COLO829 (cell line): ENCODE data around the gene ARL6IP6.

Experiments used
- DNase-seq: peaks from one replicate; pipeline ENCODE4 v3.0.0; 2012; ENCODE audit warnings: low spot score

Gene ARL6IP6

DNA sequence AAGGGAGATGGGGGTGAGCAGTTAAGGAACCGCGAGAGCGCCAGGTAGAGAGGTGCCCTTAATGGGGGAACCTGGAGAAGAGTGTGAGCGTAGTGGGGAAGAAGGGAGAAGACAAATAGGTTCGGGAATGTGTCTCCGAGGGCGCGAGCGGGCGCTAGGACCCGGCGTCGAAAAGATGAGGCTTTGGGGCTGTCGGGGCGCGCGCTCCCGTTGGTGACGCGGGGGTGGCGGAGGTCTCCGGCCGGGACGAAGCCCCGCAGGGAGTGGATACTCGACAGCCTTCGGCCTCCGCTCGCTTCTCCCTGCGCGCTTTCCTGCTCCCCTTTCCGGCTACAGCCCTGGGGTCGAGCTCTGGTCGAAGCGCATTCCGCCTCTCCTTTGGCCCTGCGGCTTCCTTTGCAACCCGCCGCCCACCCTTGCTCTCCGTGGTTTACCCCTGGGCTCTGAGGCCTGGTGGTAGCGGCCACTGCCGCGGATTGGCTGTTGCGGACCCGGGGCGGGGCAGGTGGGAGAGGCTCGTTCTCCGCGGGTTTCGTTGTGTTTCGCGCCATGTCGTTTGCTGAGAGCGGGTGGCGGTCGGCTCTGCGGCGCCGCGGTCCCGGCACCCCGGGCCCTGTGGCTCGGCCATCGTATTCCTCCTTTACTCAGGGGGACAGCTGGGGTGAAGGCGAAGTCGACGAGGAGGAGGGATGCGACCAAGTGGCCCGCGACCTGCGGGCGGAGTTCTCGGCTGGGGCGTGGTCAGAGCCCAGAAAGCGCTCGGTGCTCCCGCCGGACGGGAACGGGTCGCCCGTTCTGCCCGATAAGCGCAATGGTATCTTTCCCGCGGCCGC lies at the start of gene ARL6IP6:
ARL6IP6 (plus strand) TSS at position 545 of the 833 bp plus-strand sequence; CDS start at position 550, 5 bp downstream.
- DNase-seq, result peak; percentile 66

DNA sequence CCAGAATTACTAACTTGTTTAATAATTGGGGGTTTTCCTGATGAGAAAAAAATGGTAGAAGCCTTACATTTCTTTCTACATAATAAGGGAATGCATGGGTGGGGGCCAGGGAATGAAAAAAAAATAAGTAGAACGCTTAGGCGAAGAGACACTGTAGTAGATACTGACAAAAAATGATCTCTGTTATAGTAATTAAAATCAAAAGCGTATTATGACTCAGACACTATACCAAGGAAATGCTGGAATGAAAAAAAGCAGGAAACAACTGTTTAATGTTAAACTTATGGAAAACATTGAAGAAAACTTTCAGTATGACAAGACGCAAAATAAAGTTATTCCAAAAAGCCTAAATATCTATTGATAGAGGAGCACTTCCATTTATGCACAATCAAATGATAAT lies 44.1 kb upstream of the ARL6IP6 start:
- DNase-seq, result no peak

DNA sequence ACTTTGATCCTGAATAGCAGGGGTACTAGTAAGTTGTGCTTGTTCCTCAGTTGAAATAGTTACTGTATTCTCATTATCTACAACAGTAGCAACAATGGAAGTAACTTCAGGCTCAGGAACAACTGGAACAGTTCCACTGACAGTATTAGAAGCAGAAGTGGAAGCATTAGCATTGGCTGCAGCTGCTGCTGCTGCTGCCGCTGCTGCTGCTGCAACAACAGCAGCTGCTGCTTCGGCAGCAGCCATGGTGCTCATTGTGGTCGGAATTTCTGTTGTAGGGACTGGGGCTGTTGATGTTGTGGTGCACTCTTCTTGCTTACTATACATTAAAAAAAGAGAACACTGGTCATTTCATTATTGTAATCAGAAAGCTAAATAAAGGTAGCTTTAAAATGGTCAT lies 42.0 kb upstream of the ARL6IP6 start:
- no peak for DNase-seq

DNA sequence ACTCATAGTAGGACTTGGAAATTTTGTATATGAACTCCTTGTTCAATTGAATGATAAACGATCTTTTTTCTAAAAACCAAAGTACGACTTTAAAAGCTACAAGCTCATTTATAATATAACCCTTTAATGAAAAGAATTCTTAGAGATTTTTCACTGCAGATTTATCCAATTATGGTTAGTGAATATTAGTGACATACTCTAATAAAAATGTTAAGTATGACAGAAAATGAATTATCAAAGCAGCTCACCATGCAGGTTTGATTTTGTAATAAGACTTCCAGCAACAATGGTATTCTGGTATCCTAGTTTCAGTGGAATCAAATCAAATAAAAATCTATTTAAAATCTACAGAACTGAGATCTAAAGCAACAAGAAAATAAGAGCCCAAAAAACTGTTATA lies 39.6 kb upstream of the ARL6IP6 start:
- no peak for DNase-seq

DNA sequence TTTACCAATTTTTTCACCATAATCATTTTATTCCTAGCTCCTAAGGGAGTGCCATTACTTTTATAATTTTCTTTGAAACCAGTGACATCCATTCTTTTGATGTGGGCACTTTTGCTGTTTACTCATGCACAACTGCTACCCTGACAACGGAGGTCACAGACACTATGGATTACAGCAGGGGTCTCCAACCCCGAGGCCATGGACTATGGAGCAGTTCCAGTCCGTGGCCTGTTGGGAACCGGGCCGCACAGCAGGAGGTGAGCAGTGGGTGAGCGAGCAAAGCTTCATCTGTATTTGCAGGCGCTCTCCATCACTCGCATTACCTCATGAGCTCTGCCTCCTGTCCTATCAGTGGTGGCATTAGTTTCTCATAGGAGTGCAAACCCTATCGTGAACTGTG lies 35.8 kb upstream of the ARL6IP6 start:
- no peak for DNase-seq

DNA sequence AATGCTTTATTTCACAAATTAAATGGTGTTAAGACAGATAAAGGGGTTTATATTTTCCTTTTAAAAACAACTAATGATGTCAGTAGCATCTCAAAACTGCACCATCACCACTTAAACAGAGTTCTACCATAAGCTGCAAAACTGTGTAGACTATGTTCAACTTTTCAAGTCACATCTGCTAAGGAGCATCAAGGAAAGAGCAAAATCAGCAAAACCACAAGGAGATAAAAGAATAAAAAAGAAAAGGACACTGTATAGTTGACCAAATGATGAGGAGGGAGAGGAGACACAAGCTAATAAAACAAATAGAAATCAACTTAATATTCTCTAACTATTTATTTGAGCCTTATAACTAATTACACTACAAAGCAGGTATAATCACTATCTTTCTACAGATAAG lies 35.0 kb upstream of the ARL6IP6 start:
- no peak for DNase-seq

- peak; percentile 11 for DNase-seq
Observed at GRCh38 chr2:152686321-152686720, 32.1 kb upstream of the ARL6IP6 start.

GRCh38 chr2:152693033-152693432 lies 25.4 kb upstream of the ARL6IP6 start:
- no peak for DNase-seq

DNA sequence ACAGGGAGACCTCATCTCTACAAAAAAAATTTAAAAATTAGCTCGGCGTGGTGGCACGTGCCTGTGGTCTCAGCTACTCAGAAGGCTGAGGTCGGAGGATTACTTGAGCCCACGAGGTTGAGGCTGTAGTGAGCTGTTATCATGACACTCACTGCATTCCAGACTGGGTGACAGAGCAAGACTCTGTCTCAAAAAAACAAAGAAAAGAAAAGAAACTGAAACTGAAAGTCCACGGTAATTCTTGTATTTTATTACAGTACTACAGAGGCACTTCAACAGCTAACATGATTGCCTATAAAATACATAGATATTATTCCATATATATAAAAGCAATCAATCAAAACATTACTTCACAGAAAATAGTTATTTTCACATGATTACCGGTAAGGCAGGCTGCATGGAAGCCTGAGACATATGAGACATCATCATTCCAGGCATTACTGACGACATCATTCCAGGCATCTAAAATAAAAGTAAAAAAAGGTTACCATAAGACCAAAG lies 24.2 kb upstream of the ARL6IP6 start:
- DNase-seq, result peak; percentile 16

GRCh38 chr2:152695763-152696162 lies 22.7 kb upstream of the ARL6IP6 start:
- DNase-seq, result no peak

DNA sequence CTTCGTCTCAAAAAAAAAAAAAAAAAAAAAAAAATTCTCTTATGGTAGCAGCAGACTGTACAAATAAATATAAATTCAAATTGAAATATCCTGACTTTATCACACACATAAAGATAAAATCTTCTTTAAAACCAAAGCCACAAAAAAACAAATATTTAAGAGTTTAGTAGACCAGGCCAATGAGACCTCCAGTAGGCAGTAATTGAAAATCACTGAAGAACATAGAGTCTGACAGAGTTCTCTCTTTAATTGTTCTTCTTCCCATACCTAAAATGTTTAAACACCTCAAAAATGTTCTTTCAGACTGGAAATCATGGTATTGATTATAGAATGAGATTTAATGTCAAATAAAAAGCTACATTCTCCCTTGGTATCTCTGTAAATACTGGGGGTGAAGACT lies 21.9 kb upstream of the ARL6IP6 start:
- no peak for DNase-seq

GRCh38 chr2:152701198-152701597 lies 17.2 kb upstream of the ARL6IP6 start:
- DNase-seq, result no peak

GRCh38 chr2:152706477-152707021 lies 11.9 kb upstream of the ARL6IP6 start:
- DNase-seq, result no peak

- DNase-seq, result no peak
Observed at GRCh38 chr2:152708742-152709141, 9.7 kb upstream of the ARL6IP6 start.

GRCh38 chr2:152710713-152711112 lies 7.7 kb upstream of the ARL6IP6 start:
- DNase-seq, result no peak

DNA sequence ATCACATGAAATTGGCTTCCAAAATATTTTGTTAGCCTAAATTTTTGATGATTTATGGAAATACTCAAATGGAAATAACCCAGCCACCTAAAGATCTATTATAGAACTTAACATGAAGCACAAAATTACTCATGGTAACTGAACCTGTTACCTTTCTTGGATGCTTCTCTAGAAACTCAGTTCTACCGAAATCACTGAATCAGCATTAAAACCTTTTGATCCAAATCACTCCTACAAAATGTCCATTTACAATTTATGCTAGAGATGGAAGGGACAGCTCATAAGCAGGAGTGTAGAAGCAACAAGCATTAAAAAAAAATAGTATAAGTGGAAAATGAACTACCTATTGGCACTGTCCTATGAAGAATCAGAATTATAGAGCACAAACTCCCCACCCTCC lies 3.3 kb upstream of the ARL6IP6 start:
- DNase-seq, result no peak

GRCh38 chr2:152715854-152716428 lies 2.5 kb upstream of the ARL6IP6 start:
- DNase-seq, result peak; percentile 27

- no peak for DNase-seq
Observed at GRCh38 chr2:152716805-152717227, 1.6 kb upstream of the ARL6IP6 start.

DNA sequence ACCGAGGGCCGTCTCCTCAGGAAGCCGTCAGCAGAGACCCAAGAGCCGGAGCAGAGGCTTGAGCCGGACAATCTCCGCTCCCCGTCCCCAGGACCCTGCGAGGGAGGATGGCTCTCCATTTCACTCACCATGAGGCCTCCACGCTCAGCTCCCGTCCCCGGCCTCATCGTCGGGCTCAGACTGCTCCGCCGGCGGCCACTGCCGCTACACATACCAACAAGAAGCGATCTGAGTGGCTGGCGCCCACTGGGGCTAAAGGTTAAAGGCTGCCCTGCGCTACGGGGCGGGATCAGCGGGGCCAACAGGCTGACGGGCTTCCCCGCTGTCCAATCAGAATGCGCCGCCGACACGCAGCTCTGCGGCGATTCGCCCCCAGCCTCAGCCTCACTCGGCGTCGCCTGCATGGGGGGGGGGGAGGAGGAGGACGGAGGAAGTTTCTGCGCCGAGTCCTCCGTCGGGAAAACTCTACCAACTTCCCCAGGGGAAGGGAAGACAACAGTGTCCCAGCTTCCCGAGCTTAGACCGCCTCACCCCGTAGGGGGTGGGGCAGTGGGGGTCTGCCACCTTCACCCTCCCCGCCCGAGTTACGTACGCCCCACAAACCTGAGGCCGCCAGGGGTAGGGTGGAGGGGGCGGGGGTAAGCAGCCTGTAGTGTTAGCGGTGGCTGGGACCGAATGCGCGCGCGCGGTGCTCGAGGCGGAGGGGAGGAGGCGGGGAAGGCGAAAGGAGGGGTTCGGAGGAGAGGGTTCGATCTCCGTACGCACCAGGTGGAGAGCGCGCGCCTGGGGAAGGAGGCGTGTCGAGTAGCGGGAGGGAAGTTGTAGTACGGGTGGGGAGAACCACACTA lies 968 bp upstream of the ARL6IP6 start, which contains the start of gene PRPF40A:
PRPF40A (minus strand) TSS at position 234 of the 848 bp plus-strand sequence; CDS start at position 212, 22 bp downstream.
- peak; percentile 89 for DNase-seq

GRCh38 chr2:152718909-152719645 lies 657 bp downstream of the ARL6IP6 start:
- peak; percentile 34 for DNase-seq

DNA sequence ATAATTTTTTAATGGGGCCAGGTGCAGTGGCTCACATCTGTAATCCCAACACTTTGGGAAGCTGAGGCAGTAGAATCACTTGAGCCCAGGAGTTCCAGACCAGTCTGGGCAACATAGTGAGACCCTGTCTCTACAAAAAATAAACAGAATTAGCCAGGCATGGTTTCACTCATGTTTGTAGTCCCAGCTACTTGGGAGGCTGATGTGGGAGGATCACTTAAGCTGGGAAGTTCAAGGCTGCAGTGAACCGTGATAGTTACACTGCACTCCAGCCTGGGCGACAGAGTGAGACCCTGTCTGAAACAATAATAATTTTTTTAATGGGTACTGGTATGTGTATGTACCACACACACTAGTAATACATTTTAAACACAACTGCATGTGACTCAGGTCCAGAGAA lies 2.4 kb downstream of the ARL6IP6 start:
- DNase-seq, result no peak
